Thymus (tissue), 11 donors: ENCODE data around the gene CTSO. TPM values are rescaled to one million over a fixed set of nuclear protein-coding genes. Genes with fewer than 3 reads are reported as not detected.

Experiments
- DNase-seq, 9 donors: peaks; one replicate each; pipeline ENCODE4 v3.0.0-alpha.2; 2013; ENCODE audit warnings: low spot score in 9 of 9, low read depth in 6 of 9, missing footprints in 1 of 9
- H3K27ac ChIP-seq, 2 donors: one replicate each; pipeline ENCODE4 v1.5.1; 2013; ENCODE audit warnings: control low read depth in 1 of 2, low read depth in 1 of 2, low read length in 1 of 2, mild to moderate bottlenecking in 1 of 2, moderate library complexity in 1 of 2
- H3K27me3 ChIP-seq, 2 donors: one replicate each; pipeline ENCODE4 v1.5.1; 2013; ENCODE audit warnings: low read length in 1 of 2; ENCODE audit not compliant: control insufficient read depth in 2 of 2, insufficient read depth in 1 of 2
- H3K36me3 ChIP-seq, 2 donors: one replicate each; pipeline ENCODE4 v1.5.1; 2013; ENCODE audit warnings: low read length in 1 of 2, mild to moderate bottlenecking in 1 of 2, moderate library complexity in 1 of 2; ENCODE audit not compliant: control insufficient read depth in 2 of 2, insufficient read depth in 2 of 2
- H3K4me1 ChIP-seq, 2 donors: one replicate each; pipeline ENCODE4 v1.5.1; 2013; ENCODE audit warnings: low read length in 2 of 2; ENCODE audit not compliant: control insufficient read depth in 2 of 2, insufficient read depth in 2 of 2
- H3K4me3 ChIP-seq, 2 donors: one replicate each; pipeline ENCODE4 v1.5.1; 2013; ENCODE audit warnings: low read length in 2 of 2, control low read depth in 1 of 2, mild to moderate bottlenecking in 1 of 2
- H3K9me3 ChIP-seq, 2 donors: one replicate each; pipeline ENCODE4 v1.5.1; 2013; ENCODE audit warnings: low read length in 1 of 2, mild to moderate bottlenecking in 1 of 2; ENCODE audit not compliant: control insufficient read depth in 2 of 2, insufficient read depth in 1 of 2
- whole genome bisulfite sequencing: extraction: QIAGEN DNeasy Blood & Tissue Kit; methylation state at CpG from one replicate; pipeline ENCODE4 v1.1.7; 2013; 5-methylcytosine and 5-hydroxymethylcytosine counted together
- polyA plus RNA-seq: library from polyadenylated mRNA; stranded (reverse); fragments of 200-250 nt; gene quantifications from one replicate; pipeline ENCODE4 v1.2.3, GENCODE V29; 2013
- total RNA-seq: library from RNA; stranded (reverse); fragments of 120-200 nt; gene quantifications from one replicate; pipeline ENCODE4 v1.2.4, GENCODE V29; 2013
- donor health status: healthy.

Gene CTSO
- total and polyA plus RNA-seq, 2 donors, result 8.7 to 10.4 TPM

DNA sequence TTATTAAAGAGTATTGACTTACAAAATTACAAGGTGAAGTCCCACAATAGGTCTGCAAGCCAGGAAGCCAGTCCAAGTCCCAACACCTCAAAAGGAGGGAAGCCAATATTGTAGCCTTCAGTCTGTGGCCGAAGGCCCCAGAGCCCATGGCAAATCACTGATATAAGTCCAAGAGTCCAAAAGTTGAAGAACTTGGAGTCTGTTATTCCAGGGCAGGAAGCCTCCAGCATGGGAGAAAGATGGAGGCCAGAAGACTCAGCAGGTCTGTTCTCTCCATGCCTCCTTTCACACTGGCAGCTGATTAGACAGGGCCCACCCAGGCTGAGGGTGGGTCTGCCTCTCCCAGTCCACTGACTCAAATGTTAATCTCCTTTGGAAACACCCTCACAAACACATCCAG lies 32.1 kb downstream of the CTSO start:
- 98% methylated on average over 1 of the region's 1 CpG for WGBS
- Histone ChIP-seq H3K27ac (no peak overlapping the region), H3K4me1 (no peaks in the 10 kb centered on the region), H3K27me3 (no peaks in the 10 kb centered on the region), H3K4me3 (no peak overlapping the region), H3K9me3 (no peaks in the 10 kb centered on the region), H3K36me3 (no peaks in the 10 kb centered on the region)
- DNase-seq, result no peak

DNA sequence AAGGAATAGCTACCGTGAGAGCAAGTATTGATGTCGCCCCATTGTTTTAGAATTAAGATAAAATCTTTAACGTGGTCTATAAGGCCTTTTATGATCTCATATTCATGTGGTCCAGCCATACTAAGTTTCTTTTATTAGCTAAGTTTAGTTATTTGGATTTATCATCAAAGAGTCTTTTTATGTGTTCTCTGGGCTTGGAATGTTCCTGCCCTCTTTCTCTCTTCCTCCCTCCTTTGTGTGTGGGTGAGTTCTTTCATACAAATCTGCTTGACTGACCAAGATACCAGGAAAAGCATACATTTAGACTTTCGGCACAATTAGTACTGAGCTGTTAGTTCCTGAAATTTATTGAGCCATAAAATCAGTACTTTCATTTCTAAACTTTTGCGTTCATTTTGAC lies 38.9 kb downstream of the CTSO start:
- Histone ChIP-seq H3K36me3 (no peaks in the 10 kb centered on the region), H3K4me3 (no peak overlapping the region)

DNA sequence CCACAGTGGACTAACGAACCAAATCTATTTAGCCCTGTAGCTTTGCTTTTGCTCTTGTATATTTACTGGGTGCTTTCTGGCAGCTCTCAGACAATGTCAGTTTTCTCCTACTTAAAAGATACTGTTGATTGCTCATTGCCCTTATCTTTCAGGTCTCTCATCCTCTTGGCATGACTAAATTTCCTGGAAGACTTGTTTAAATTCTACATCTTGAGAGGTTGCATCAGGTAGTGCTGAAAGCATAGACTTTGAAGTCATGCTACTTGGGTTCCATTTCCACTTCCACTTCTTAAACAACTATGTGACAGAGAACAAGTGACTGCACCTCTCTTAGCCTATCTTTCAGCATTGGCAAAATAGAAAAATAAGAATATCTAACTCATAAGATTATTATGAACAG lies 41.8 kb downstream of the CTSO start:
- Histone ChIP-seq H3K27me3 (no peaks in the 10 kb centered on the region), H3K4me3 (no peak overlapping the region), H3K4me1 (no peaks in the 10 kb centered on the region), H3K9me3 (no peaks in the 10 kb centered on the region), H3K36me3 (no peaks in the 10 kb centered on the region), H3K27ac (no peak overlapping the region)
- no peak for DNase-seq
- 94% methylated on average over 1 of the region's 1 CpG for WGBS

More for the DNA sequence above, 38.9 kb downstream of the CTSO start:
- no peak for DNase-seq
- Histone ChIP-seq H3K9me3 (no peaks in the 10 kb centered on the region), H3K27me3 (no peaks in the 10 kb centered on the region), H3K4me1 (no peaks in the 10 kb centered on the region), H3K27ac (no peak overlapping the region)
- WGBS, result 59% methylated on average over 5 of the region's 5 CpGs

DNA sequence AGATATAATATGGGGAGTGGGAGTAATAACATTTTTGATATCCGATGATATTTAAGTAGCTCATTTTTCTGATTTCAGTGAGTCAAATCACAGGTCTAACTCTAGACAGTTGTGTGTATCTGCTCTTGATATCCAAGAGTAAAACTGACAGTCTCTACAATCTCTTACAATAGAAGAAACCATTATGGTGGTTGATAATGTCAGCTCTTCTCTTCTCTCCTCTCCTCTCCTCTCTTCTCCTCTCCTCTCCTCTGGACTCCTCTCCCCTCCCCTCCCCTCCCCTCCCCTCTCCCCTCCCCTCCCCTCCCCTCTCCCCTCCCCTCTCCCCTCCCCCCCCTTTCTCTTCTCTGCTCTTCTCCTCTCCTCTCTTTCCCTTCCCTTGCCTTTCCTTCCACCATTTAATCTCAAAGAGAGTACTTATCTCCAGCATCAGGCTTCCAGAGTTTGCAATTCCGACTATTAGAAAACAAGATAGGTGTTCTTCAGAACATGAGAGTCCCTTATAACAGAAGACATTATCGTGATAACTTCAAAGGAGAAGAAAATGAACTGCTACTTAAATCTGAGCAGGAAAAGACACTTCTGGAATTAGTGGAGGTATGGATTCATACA lies 43.9 kb downstream of the CTSO start:
- no peaks in the 10 kb centered on the region for H3K4me1 ChIP-seq
- no peak overlapping the region for H3K4me3 ChIP-seq
- 96% methylated on average over 3 of the region's 3 CpGs for WGBS
- no peak overlapping the region for H3K27ac ChIP-seq
- H3K36me3 ChIP-seq, result no peaks in the 10 kb centered on the region
- no peak for DNase-seq
- H3K27me3 ChIP-seq, result no peaks in the 10 kb centered on the region
- no peaks in the 10 kb centered on the region for H3K9me3 ChIP-seq

DNA sequence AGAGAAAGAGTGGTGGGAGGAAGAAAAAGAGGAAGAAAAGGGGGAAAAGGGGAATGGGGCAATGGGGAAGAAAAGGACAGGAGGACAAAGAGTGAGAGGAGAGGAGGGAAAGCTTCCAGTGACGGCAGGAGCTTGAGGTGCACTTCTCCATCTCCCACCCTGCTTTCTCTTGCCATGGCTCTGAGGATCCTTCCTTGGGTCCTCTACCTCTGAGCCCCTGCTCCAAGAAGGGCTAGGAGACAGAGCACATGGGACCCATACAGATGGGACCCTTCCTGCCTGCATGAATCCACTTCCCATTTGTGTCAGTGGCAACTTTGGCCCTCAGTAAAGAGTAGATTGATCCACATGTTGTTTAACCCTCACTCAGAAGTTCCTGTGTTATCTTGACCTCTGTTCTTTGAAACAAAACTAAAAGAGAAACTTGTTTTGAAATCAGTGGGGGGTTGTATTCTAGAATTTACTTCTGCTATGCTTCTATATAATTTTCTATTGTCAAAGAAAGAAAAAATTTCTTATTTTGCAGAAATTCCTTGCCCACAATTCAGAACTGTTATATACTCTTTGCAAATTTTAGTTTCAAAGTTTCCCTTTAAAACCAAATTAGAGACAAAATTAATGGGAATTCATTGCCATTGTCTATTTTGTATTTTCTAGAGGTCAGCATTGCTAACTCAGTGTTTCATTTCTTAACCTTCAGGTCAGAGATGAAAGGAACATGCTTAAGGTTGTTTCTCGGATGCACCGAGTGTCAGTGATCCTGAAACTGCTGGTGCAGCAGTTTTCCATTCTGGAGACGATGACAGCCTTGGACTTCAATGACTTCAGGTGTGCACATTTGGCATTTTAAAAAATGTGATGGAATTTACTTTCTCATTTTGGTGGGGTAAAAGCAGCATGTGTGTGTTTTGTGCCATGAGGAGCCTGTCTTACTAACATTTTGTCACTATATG lies 45.2 kb downstream of the CTSO start:
- Histone ChIP-seq H3K4me1 (no peaks in the 10 kb centered on the region), H3K27me3 (no peaks in the 10 kb centered on the region), H3K4me3 (no peak overlapping the region), H3K36me3 (no peaks in the 10 kb centered on the region), H3K9me3 (no peaks in the 10 kb centered on the region), H3K27ac (no peak overlapping the region)
- 96% methylated on average over 4 of the region's 4 CpGs for WGBS
- no peak for DNase-seq

GRCh38 chr4:155907556-155907955 lies 46.1 kb downstream of the CTSO start:
- WGBS, result 94% methylated on average over 1 of the region's 1 CpG
- H3K4me1 ChIP-seq, result no peaks in the 10 kb centered on the region
- no peaks in the 10 kb centered on the region for H3K9me3 ChIP-seq
- H3K36me3 ChIP-seq, result no peaks in the 10 kb centered on the region
- H3K27ac ChIP-seq, result no peak overlapping the region
- DNase-seq, result no peak
- no peaks in the 10 kb centered on the region for H3K27me3 ChIP-seq
- H3K4me3 ChIP-seq, result no peak overlapping the region

DNA sequence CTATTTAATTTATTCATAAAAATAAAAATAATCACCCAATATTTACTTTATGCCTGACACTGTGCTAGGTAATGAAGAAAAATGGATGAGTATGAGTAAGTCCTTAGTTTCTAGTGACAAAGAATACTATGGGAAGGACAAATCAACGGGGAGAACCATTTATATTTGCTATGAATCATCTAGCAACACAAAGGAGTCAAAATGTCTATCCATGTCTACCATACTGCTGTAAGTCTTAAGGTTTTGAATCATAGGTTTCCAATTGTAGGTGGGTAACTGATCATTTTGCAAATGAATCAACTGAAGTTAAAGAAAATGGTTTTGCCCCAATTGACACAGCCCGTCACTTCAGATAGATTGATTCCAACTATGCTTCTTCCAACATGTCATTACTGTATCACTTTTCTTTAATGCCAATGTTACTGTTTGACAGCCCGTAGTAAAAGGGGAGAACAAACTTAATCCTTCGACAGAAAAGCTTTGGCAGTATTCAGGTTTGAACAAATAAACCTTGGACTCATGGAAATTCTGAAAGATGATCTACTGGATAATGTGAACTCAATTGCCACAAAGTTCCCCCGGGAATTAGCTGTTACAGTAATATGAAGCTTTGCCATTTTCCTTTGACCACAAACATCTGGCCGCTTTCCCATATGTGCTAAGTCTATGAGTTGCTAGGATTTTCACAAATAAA lies 47.0 kb downstream of the CTSO start:
- Histone ChIP-seq H3K4me3 (no peak overlapping the region), H3K4me1 (no peaks in the 10 kb centered on the region), H3K9me3 (no peaks in the 10 kb centered on the region), H3K36me3 (no peaks in the 10 kb centered on the region), H3K27ac (no peak overlapping the region), H3K27me3 (no peaks in the 10 kb centered on the region)
- DNase-seq, result peak in 2 of 9 donors; percentile 1 to 5
- WGBS, result 90% methylated on average over 6 of the region's 6 CpGs

DNA sequence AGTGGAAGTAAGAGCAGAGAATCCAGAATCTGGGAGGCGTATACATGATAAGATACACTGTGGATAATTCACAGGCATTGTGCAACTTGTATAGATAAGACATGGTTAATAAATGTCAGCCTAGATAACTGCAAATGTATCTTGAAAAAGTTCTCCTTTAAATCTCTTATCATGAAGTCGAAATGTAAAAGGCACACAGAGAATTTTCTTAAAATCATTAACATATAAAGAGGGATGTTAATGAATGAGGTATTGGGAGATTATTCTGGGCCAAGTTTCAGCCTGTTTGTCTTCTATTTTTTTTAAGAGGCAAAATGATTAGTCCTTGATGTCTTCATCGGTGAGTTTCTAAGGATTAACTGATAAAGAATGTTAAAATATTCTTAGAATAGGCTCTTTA lies 49.3 kb downstream of the CTSO start:
- no peaks in the 10 kb centered on the region for H3K9me3 ChIP-seq
- no peaks in the 10 kb centered on the region for H3K36me3 ChIP-seq
- DNase-seq, result no peak
- WGBS, result 89% methylated on average over 3 of the region's 3 CpGs
- H3K27me3 ChIP-seq, result no peaks in the 10 kb centered on the region
- H3K27ac ChIP-seq, result no peak overlapping the region
- H3K4me1 ChIP-seq, result no peaks in the 10 kb centered on the region
- no peak overlapping the region for H3K4me3 ChIP-seq

- H3K9me3 ChIP-seq, result no peaks in the 10 kb centered on the region
- no peaks in the 10 kb centered on the region for H3K4me1 ChIP-seq
- no peak within 1 kb of the TSS for H3K27ac ChIP-seq
- H3K4me3 ChIP-seq, result no peak within 1 kb of the TSS
- DNase-seq, result no peak
- H3K36me3 ChIP-seq, result no peaks in the 10 kb centered on the region
- H3K27me3 ChIP-seq, result no peaks in the 10 kb centered on the region
- WGBS, result 85% methylated on average over 1 of the region's 1 CpG
Observed at GRCh38 chr4:155903453-155903852, 50.2 kb downstream of the CTSO start, which contains the start of gene TDO2. Gene TDO2 (plus strand): TSS chr4:155903696. CDS start chr4:155903759, 63 bp downstream.
